CD4-positive, CD25-positive, alpha-beta regulatory T cell (primary cell): Measurements from ENCODE around the gene DOK6. TPM values are rescaled to one million over a fixed set of nuclear protein-coding genes. Genes with fewer than 3 reads are reported as not detected.

ENCODE experiments used
- ATAC-seq, 2 donors: fragments of 150-1000 bp; cut with Tn5 transposase; one replicate each; pipeline ENCODE4 v1.10.0; 2021; ENCODE audit warnings: low read depth in 2 of 2, moderate number of reproducible peaks in 2 of 2, moderate library complexity in 1 of 2
- DNase-seq, 3 donors: peaks; one replicate each; pipeline versions ENCODE4 v3.0.0 to v3.0.0-alpha.2; 2012 to 2022; ENCODE audit warnings: mixed read lengths in 1 of 3
- H3K27ac ChIP-seq: one replicate; pipeline ENCODE4 v1.7.0; 2013; ENCODE audit warnings: mild to moderate bottlenecking, low read length; ENCODE audit not compliant: insufficient read depth, poor library complexity, severe bottlenecking
- H3K27me3 ChIP-seq: one replicate; pipeline ENCODE4 v1.7.0; 2013; ENCODE audit warnings: low read length; ENCODE audit not compliant: control insufficient read depth, insufficient read depth
- H3K36me3 ChIP-seq: one replicate; pipeline ENCODE4 v1.7.0; 2013; ENCODE audit warnings: mild to moderate bottlenecking, low read length, moderate library complexity; ENCODE audit not compliant: control insufficient read depth, insufficient read depth
- H3K4me1 ChIP-seq: 2 replicates; pipeline ENCODE4 v1.7.0; 2013; ENCODE audit warnings: mild to moderate bottlenecking, low read length; ENCODE audit not compliant: insufficient read depth, control insufficient read depth, poor library complexity, severe bottlenecking
- H3K4me3 ChIP-seq: one replicate; pipeline ENCODE4 v1.7.0; 2013; ENCODE audit warnings: low read depth, mild to moderate bottlenecking, low read length, moderate library complexity
- H3K9me3 ChIP-seq, 2 experiments: 1 replicate in 1 of 2; 2 replicates in 1 of 2; pipeline ENCODE4 v1.7.0; 2013; ENCODE audit warnings: low read length in 2 of 2, mild to moderate bottlenecking in 1 of 2, moderate library complexity in 1 of 2; ENCODE audit not compliant: control insufficient read depth in 2 of 2
- H3K27ac Mint-ChIP-seq, 3 donors: one replicate each; pipeline ENCODE4 v1.8.0; 2020 to 2022; ENCODE audit warnings: mild to moderate bottlenecking in 3 of 3, mixed read lengths in 3 of 3, moderate library complexity in 2 of 3
- H3K27me3 Mint-ChIP-seq: one replicate; pipeline ENCODE4 v1.8.0; 2022; ENCODE audit warnings: mild to moderate bottlenecking, mixed read lengths
- H3K36me3 Mint-ChIP-seq: one replicate; pipeline ENCODE4 v1.8.0; 2020; ENCODE audit warnings: mixed read lengths
- H3K4me1 Mint-ChIP-seq, 4 donors: one replicate each; pipeline ENCODE4 v1.8.0; 2020 to 2022; ENCODE audit warnings: mixed read lengths in 4 of 4, mild to moderate bottlenecking in 1 of 4
- H3K4me3 Mint-ChIP-seq, 4 donors: one replicate each; pipeline ENCODE4 v1.8.0; 2020 to 2022; ENCODE audit warnings: mild to moderate bottlenecking in 4 of 4, mixed read lengths in 4 of 4, moderate library complexity in 3 of 4
- H3K9me3 Mint-ChIP-seq, 7 donors: one replicate each; pipeline ENCODE4 v1.8.0; 2020 to 2022; ENCODE audit warnings: mixed read lengths in 7 of 7, mild to moderate bottlenecking in 3 of 7, moderate library complexity in 2 of 7
- polyA plus RNA-seq, 4 donors: library from polyadenylated mRNA; unstranded; fragments of 300-500 nt; fragmentation: Illumina TruSeq; gene quantifications; one replicate each; pipeline ENCODE4 v1.2.3, GENCODE V29; 2021
- total RNA-seq: library from RNA; stranded (reverse); gene quantifications from one replicate; pipeline ENCODE4 v1.2.3, GENCODE V29; 2022

DOK6 gene
- total and polyA plus RNA-seq, 5 donors from 2014 or later, result 0.03 TPM; not detected in 4

- no peaks in the 10 kb centered on the region for H3K36me3 Mint-ChIP-seq
- DNase-seq, result no peak
- H3K4me3 Mint-ChIP-seq, result no peak overlapping the region
- peaks cover 5% of the 10 kb centered on the region for H3K27me3 Mint-ChIP-seq
- Histone ChIP-seq H3K27ac (no peak overlapping the region), H3K36me3 (no peaks in the 10 kb centered on the region), H3K27me3 (peaks cover 1% of the 10 kb centered on the region), H3K4me3 (no peak overlapping the region), H3K9me3 (no peaks in the 10 kb centered on the region), H3K4me1 (no peaks in the 10 kb centered on the region)
- H3K27ac Mint-ChIP-seq, result no peak overlapping the region
- ATAC-seq, result no peak
- H3K9me3 Mint-ChIP-seq, result peaks cover 0 to 4% (median 0%) of the 10 kb centered on the region in 7 donors
- H3K4me1 Mint-ChIP-seq, result peaks cover 4 to 13% (median 8%) of the 10 kb centered on the region in 4 donors
Measured at GRCh38 chr18:69755041-69755440, 354.4 kb downstream of the DOK6 start.

GRCh38 chr18:69755856-69756496 lies 355.3 kb downstream of the DOK6 start:
- no peaks in the 10 kb centered on the region for H3K27me3 ChIP-seq
- DNase-seq (peak in 2 of 3 donors; percentile 9 to 12), ATAC-seq (peak in 1 of 2 donors; percentile 42)
- H3K27ac ChIP-seq, result no peak overlapping the region
- no peaks in the 10 kb centered on the region for H3K36me3 Mint-ChIP-seq
- H3K4me3 Mint-ChIP-seq, result peak overlapping the region in 1 of 4 donors; percentile 25
- peaks cover 0 to 4% (median 0%) of the 10 kb centered on the region in 7 donors for H3K9me3 Mint-ChIP-seq
- no peaks in the 10 kb centered on the region for H3K9me3 ChIP-seq
- H3K27me3 Mint-ChIP-seq, result peaks cover 5% of the 10 kb centered on the region
- H3K4me1 Mint-ChIP-seq, result peaks cover 4 to 13% (median 8%) of the 10 kb centered on the region in 4 donors
- no peaks in the 10 kb centered on the region for H3K4me1 ChIP-seq
- H3K4me3 ChIP-seq, result no peak overlapping the region
- H3K36me3 ChIP-seq, result no peaks in the 10 kb centered on the region
- H3K27ac Mint-ChIP-seq, result no peak overlapping the region

- ATAC-seq (no peak), DNase-seq (no peak)
- peaks cover 0 to 4% (median 0%) of the 10 kb centered on the region in 7 donors for H3K9me3 Mint-ChIP-seq
- peaks cover 9% of the 10 kb centered on the region for H3K27me3 Mint-ChIP-seq
- no peaks in the 10 kb centered on the region for H3K36me3 Mint-ChIP-seq
- no peaks in the 10 kb centered on the region for H3K9me3 ChIP-seq
- no peak overlapping the region for H3K27ac Mint-ChIP-seq
- H3K4me3 ChIP-seq, result no peak overlapping the region
- no peak overlapping the region for H3K27ac ChIP-seq
- peaks cover 4 to 13% (median 8%) of the 10 kb centered on the region in 4 donors for H3K4me1 Mint-ChIP-seq
- no peak overlapping the region for H3K4me3 Mint-ChIP-seq
- no peaks in the 10 kb centered on the region for H3K27me3 ChIP-seq
- H3K4me1 ChIP-seq, result no peaks in the 10 kb centered on the region
- no peaks in the 10 kb centered on the region for H3K36me3 ChIP-seq
Measured at GRCh38 chr18:69757733-69758132, 357.0 kb downstream of the DOK6 start.

GRCh38 chr18:69758458-69758857 lies 357.8 kb downstream of the DOK6 start:
- H3K27ac ChIP-seq, result no peak overlapping the region
- H3K27me3 ChIP-seq, result no peaks in the 10 kb centered on the region
- no peak for DNase-seq
- no peak overlapping the region for H3K4me3 ChIP-seq
- H3K4me3 Mint-ChIP-seq, result no peak overlapping the region
- H3K27me3 Mint-ChIP-seq, result peaks cover 14% of the 10 kb centered on the region
- no peaks in the 10 kb centered on the region for H3K36me3 Mint-ChIP-seq
- no peaks in the 10 kb centered on the region for H3K36me3 ChIP-seq
- no peak for ATAC-seq
- no peak overlapping the region for H3K27ac Mint-ChIP-seq
- peaks cover 0 to 4% (median 0%) of the 10 kb centered on the region in 7 donors for H3K9me3 Mint-ChIP-seq
- no peaks in the 10 kb centered on the region for H3K9me3 ChIP-seq
- no peaks in the 10 kb centered on the region for H3K4me1 ChIP-seq
- H3K4me1 Mint-ChIP-seq, result peaks cover 4 to 13% (median 8%) of the 10 kb centered on the region in 4 donors

GRCh38 chr18:69759046-69759445 lies 358.4 kb downstream of the DOK6 start:
- peaks cover 4 to 13% (median 8%) of the 10 kb centered on the region in 4 donors for H3K4me1 Mint-ChIP-seq
- no peak overlapping the region for H3K4me3 Mint-ChIP-seq
- ATAC-seq, result no peak
- H3K36me3 Mint-ChIP-seq, result no peaks in the 10 kb centered on the region
- H3K9me3 ChIP-seq, result no peaks in the 10 kb centered on the region
- no peaks in the 10 kb centered on the region for H3K27me3 ChIP-seq
- no peaks in the 10 kb centered on the region for H3K4me1 ChIP-seq
- H3K9me3 Mint-ChIP-seq, result peaks cover 0 to 4% (median 0%) of the 10 kb centered on the region in 7 donors
- no peak overlapping the region for H3K27ac Mint-ChIP-seq
- no peaks in the 10 kb centered on the region for H3K36me3 ChIP-seq
- DNase-seq, result no peak
- H3K4me3 ChIP-seq, result no peak overlapping the region
- peaks cover 14% of the 10 kb centered on the region for H3K27me3 Mint-ChIP-seq
- no peak overlapping the region for H3K27ac ChIP-seq

GRCh38 chr18:69763002-69763401 lies 362.3 kb downstream of the DOK6 start:
- H3K4me3 ChIP-seq, result no peak overlapping the region
- H3K27me3 Mint-ChIP-seq, result peaks cover 9% of the 10 kb centered on the region

GRCh38 chr18:69763821-69764220 lies 363.1 kb downstream of the DOK6 start:
- no peak overlapping the region for H3K4me3 Mint-ChIP-seq
- no peak for ATAC-seq
- no peak overlapping the region for H3K27ac ChIP-seq
- no peak for DNase-seq
- H3K4me1 ChIP-seq, result no peaks in the 10 kb centered on the region
- H3K27me3 Mint-ChIP-seq, result peaks cover 9% of the 10 kb centered on the region
- no peak overlapping the region for H3K4me3 ChIP-seq
- no peaks in the 10 kb centered on the region for H3K4me1 Mint-ChIP-seq
- no peaks in the 10 kb centered on the region for H3K36me3 Mint-ChIP-seq
- no peaks in the 10 kb centered on the region for H3K9me3 Mint-ChIP-seq
- H3K27ac Mint-ChIP-seq, result no peak overlapping the region
- peaks cover 2% of the 10 kb centered on the region for H3K27me3 ChIP-seq
- no peaks in the 10 kb centered on the region for H3K36me3 ChIP-seq
- no peaks in the 10 kb centered on the region for H3K9me3 ChIP-seq

More at GRCh38 chr18:69763002-69763401, 362.3 kb downstream of the DOK6 start:
- DNase-seq, result no peak
- H3K4me3 Mint-ChIP-seq, result no peak overlapping the region
- no peaks in the 10 kb centered on the region for H3K4me1 Mint-ChIP-seq
- Histone ChIP-seq H3K9me3 (no peaks in the 10 kb centered on the region), H3K27me3 (peaks cover 2% of the 10 kb centered on the region), H3K36me3 (no peaks in the 10 kb centered on the region), H3K4me1 (no peaks in the 10 kb centered on the region), H3K27ac (no peak overlapping the region)
- no peaks in the 10 kb centered on the region for H3K9me3 Mint-ChIP-seq
- no peaks in the 10 kb centered on the region for H3K36me3 Mint-ChIP-seq
- no peak for ATAC-seq
- H3K27ac Mint-ChIP-seq, result no peak overlapping the region

- Histone ChIP-seq H3K4me3 (no peak overlapping the region), H3K4me1 (no peaks in the 10 kb centered on the region), H3K27me3 (no peaks in the 10 kb centered on the region), H3K36me3 (no peaks in the 10 kb centered on the region), H3K27ac (no peak overlapping the region), H3K9me3 (no peaks in the 10 kb centered on the region)
- H3K36me3 Mint-ChIP-seq, result no peaks in the 10 kb centered on the region
- H3K9me3 Mint-ChIP-seq, result peaks cover 0 to 7% (median 0%) of the 10 kb centered on the region in 7 donors
- ATAC-seq, result no peak
- H3K27me3 Mint-ChIP-seq, result no peaks in the 10 kb centered on the region
- H3K27ac Mint-ChIP-seq, result no peak overlapping the region
- H3K4me3 Mint-ChIP-seq, result no peak overlapping the region
- peaks cover 6 to 11% (median 7%) of the 10 kb centered on the region in 4 donors for H3K4me1 Mint-ChIP-seq
- no peak for DNase-seq
Measured at GRCh38 chr18:69770238-69770637, 369.6 kb downstream of the DOK6 start.
